LNCAP (cell line): ENCODE measurements around the gene SH2B3.

Experiments used
- CTCF ChIP-seq: fragments of 450-650 bp; IDR thresholded peaks from 2 replicates; pipeline ENCODE4 v1.5.1; 2017; ENCODE audit warnings: mild to moderate bottlenecking

The SH2B3 gene

GRCh38 chr12:111437816-111438454 lies 32.2 kb downstream of the SH2B3 start:
- TF ChIP-seq CTCF: no peak

GRCh38 chr12:111438481-111438880 lies 32.8 kb downstream of the SH2B3 start:
- no peak for TF ChIP-seq CTCF

GRCh38 chr12:111439657-111440151 lies 34.0 kb downstream of the SH2B3 start:
- no peak for TF ChIP-seq CTCF

- TF ChIP-seq CTCF: no peak
Measured at GRCh38 chr12:111440152-111440551, 34.4 kb downstream of the SH2B3 start.

GRCh38 chr12:111440631-111441030 lies 34.9 kb downstream of the SH2B3 start:
- no peak for TF ChIP-seq CTCF

- no peak for TF ChIP-seq CTCF
Measured at GRCh38 chr12:111441107-111441928, 35.6 kb downstream of the SH2B3 start.

GRCh38 chr12:111442301-111443045 lies 36.8 kb downstream of the SH2B3 start:
- no peak for TF ChIP-seq CTCF
